Stromal cell of bone marrow (primary cell): ENCODE measurements around the gene PHF24.
"Not testable (repeated sequence)": the region's sequence is repeated elsewhere in the genome, so short reads cannot be mapped to it uniquely, and the experiment has no call there.

Experiments
- DNase-seq: peaks from one replicate; pipeline ENCODE4 v3.0.0-alpha.2; 2012; ENCODE audit warnings: low read depth

PHF24 gene

GRCh38 chr9:34996905-34997279, 38.8 kb downstream of the PHF24 start:
- no peak for DNase-seq

- no peak for DNase-seq
Measured at GRCh38 chr9:34997379-34997781, 39.3 kb downstream of the PHF24 start.

GRCh38 chr9:34998266-34998665, 40.2 kb downstream of the PHF24 start:
- no peak for DNase-seq

- DNase-seq, result no peak
Measured at GRCh38 chr9:34999576-34999975, 41.5 kb downstream of the PHF24 start.

GRCh38 chr9:35000535-35001284, 42.6 kb downstream of the PHF24 start:
- no peak for DNase-seq

GRCh38 chr9:35001285-35001677, 43.2 kb downstream of the PHF24 start:
- no peak for DNase-seq

- no peak for DNase-seq
Measured at GRCh38 chr9:35001803-35002502, 43.9 kb downstream of the PHF24 start.

- DNase-seq, result no peak
Measured at GRCh38 chr9:35002623-35003022, 44.5 kb downstream of the PHF24 start.

- not testable (repeated sequence) for DNase-seq
Measured at GRCh38 chr9:35004299-35004698, 46.2 kb downstream of the PHF24 start.

GRCh38 chr9:35010351-35010958, 52.4 kb downstream of the PHF24 start:
- DNase-seq, result no peak

GRCh38 chr9:35014517-35014916, 56.4 kb downstream of the PHF24 start:
- DNase-seq, result no peak

- not testable (repeated sequence) for DNase-seq
Measured at GRCh38 chr9:35023443-35023842, 65.4 kb downstream of the PHF24 start.

- DNase-seq, result no peak
Measured at GRCh38 chr9:35026671-35027070, 68.6 kb downstream of the PHF24 start.

GRCh38 chr9:35027374-35027773, 69.3 kb downstream of the PHF24 start:
- no peak for DNase-seq

GRCh38 chr9:35027860-35028259, 69.8 kb downstream of the PHF24 start:
- no peak for DNase-seq

- no peak for DNase-seq
Measured at GRCh38 chr9:35028341-35028740, 70.3 kb downstream of the PHF24 start.

- DNase-seq, result no peak
Measured at GRCh38 chr9:35029241-35029640, 71.2 kb downstream of the PHF24 start.

- DNase-seq, result no peak
Measured at GRCh38 chr9:35029852-35030251, 71.8 kb downstream of the PHF24 start.
